ENCODE results near the gene PDP2. TPM values are rescaled to one million over a fixed set of nuclear protein-coding genes. Genes with fewer than 3 reads are reported as not detected.

The PDP2 gene
- total and polyA plus RNA-seq, 2 of the 4 experiments (the other 2 are of a cell fraction) = 5.3 to 16.8 TPM

- WGBS, 2 experiments (ENCODE audit: extremely low coverage in 2 of 2, insufficient read length in 1 of 2) = 60% methylated on average over 1 of the region's 14 CpGs; no CpG with 5 or more reads in 1 of the 2 experiments
Measured at GRCh38 chr16:66850115-66850815, 30.1 kb upstream of the PDP2 start.

More at GRCh38 chr16:66850115-66850815, 30.1 kb upstream of the PDP2 start:
- no peak overlapping the region for H3K4me3 ChIP-seq (ENCODE audit: insufficient read depth, low read depth, low read length)
- no peak overlapping the region for H3K23ac ChIP-seq (ENCODE audit: low read depth, low read length)
- ChIA-PET CTCF (interaction anchor here (0.8 to 1.4 kb wide), 4 partner anchors 18 to 20 kb away, joined by 3 to 5 read pairs (median 4); partner anchors contain the start of gene NAE1), POLR2A (ENCODE audit: unreplicated experiment) (no interaction called here)
- H2AK9ac ChIP-seq (replicated peaks; ENCODE audit: low read depth, low read length, poor library complexity) = no peak overlapping the region
- in situ Hi-C loops (cut with MboI; ENCODE audit: low sequenced_read_pairs) (no loop called here), intact Hi-C loops (cut with micrococcal nuclease) (no loop called here), dilution Hi-C loops (cut with HindIII; ENCODE audit: low sequenced_read_pairs, unreplicated experiment) (no loop called here)
- no peaks in the 10 kb centered on the region for H3K36me3 ChIP-seq (ENCODE audit: control insufficient read depth, insufficient read depth, low read length)
- no peak overlapping the region for H2BK20ac ChIP-seq (ENCODE audit: low read depth, low read length)
- H2BK15ac ChIP-seq (ENCODE audit: low read depth, low read length) = no peak overlapping the region
- peaks cover 62% of the 10 kb centered on the region for H3K27me3 ChIP-seq (ENCODE audit: control insufficient read depth, insufficient read depth, low read length)
- H3K9me1 ChIP-seq (ENCODE audit: insufficient read depth, low read length) = no peaks in the 10 kb centered on the region
- no peak overlapping the region for H3K4me2 ChIP-seq (ENCODE audit: low read depth, low read length)
- no peak overlapping the region for H2BK120ac ChIP-seq (ENCODE audit: low read depth, low read length)
- H2AFZ ChIP-seq (replicated peaks; ENCODE audit: low read length, poor library complexity) = no peak overlapping the region
- no peak overlapping the region for H3K27ac ChIP-seq (ENCODE audit: insufficient read depth, low read length)
- no peak overlapping the region for H4K5ac ChIP-seq (ENCODE audit: low read depth, low read length)
- H3K9ac ChIP-seq (ENCODE audit: low read depth, low read length) = no peak overlapping the region
- H3K79me1 ChIP-seq (ENCODE audit: low read depth in 1 of 2, low read length in 2 of 2) = no peaks in the 10 kb centered on the region
- DNase-seq = no peak
- no peak for ATAC-seq (ENCODE audit: low read depth)
- H3K4me1 ChIP-seq (ENCODE audit: control insufficient read depth, insufficient read depth, low read length) = no peaks in the 10 kb centered on the region
- no peaks in the 10 kb centered on the region for H4K20me1 ChIP-seq (ENCODE audit: insufficient read depth, low read length)
- H3K14ac ChIP-seq (replicated peaks; ENCODE audit: low read depth, low read length) = no peak overlapping the region
- no peak overlapping the region for H3K18ac ChIP-seq (ENCODE audit: low read depth, low read length)
- no peak overlapping the region for H2AK5ac ChIP-seq (ENCODE audit: low read depth, low read length)
- H3K4ac ChIP-seq (ENCODE audit: low read depth, low read length) = no peak overlapping the region
- H2BK5ac ChIP-seq (ENCODE audit: low read depth, low read length, poor library complexity, severe bottlenecking) = no peak overlapping the region
- H3K56ac ChIP-seq (ENCODE audit: extremely low read depth, insufficient read depth, low read length) = no peak overlapping the region
- H4K8ac ChIP-seq (ENCODE audit: low read depth in 2 of 2, low read length in 2 of 2) = no peak overlapping the region
- no peaks in the 10 kb centered on the region for H3K9me3 ChIP-seq (ENCODE audit: control insufficient read depth, insufficient read depth, low read length)
- no peak for TF ChIP-seq RCOR1 (IDR thresholded peaks at IDR 0.05; ENCODE audit: insufficient replicate concordance, low read length)
- no peak for TF ChIP-seq RAD21 (IDR thresholded peaks at IDR 0.05; ENCODE audit: low read length)
- no TSS peak for BruUV-seq (replicated peaks)
- H4K91ac ChIP-seq (ENCODE audit: insufficient read depth, low read depth, low read length) = no peak overlapping the region
